HG03045 (cell line): Measurements from ENCODE around the gene MCC.

Experiments used
- ATAC-seq: cut with Tn5 transposase; IDR thresholded peaks from one replicate; pipeline ENCODE4 v1.9.1; 2021; ENCODE audit warnings: mild to moderate bottlenecking, moderate library complexity; ENCODE audit not compliant: unreplicated experiment

The MCC gene

DNA sequence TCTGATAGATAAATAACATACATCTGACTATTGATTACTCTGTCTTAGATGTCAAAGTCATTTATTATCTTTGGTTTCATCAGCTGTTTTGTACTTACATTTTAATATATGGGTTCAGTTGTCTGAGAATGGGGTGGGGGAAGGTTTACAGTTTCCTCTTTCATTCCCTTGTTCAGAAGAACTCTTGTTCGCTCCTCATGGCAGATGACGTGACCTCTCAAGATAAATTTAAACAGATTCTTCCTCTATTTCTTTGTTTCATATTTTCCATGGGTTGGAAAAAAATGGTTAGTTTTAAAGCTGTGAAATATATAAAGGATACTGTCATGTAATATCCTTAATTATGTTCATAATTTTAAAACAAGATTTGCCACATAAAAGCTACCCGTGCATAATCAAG, 114.8 kb downstream of the MCC start:
- no peak for ATAC-seq

- ATAC-seq, result no peak
Observed at GRCh38 chr5:113371721-113372196, 116.5 kb downstream of the MCC start.

GRCh38 chr5:113367586-113367985, 120.7 kb downstream of the MCC start:
- no peak for ATAC-seq

- ATAC-seq, result no peak
Observed at GRCh38 chr5:113364466-113364865, 123.8 kb downstream of the MCC start.

- no peak for ATAC-seq
Observed at GRCh38 chr5:113361701-113362100, 126.6 kb downstream of the MCC start.

DNA sequence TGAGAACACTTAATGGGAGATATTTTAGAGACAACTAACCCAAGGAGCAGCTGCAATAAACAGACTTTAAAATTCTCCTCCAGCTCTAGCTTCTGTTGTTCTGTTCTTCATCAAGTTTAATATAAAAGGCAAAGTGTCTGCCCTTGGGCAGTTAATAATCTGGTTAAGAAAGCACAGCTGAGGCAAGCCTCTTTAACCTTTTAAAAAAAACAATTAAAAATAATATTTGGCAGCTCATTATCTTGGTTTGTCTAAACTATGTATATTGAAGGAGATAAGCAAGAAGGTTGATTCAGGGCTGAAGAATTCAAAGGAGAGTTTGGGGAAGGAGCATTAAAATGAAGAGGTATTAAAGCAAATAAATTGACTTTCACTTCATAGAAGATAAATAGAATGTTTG, 128.8 kb downstream of the MCC start:
- no peak for ATAC-seq

DNA sequence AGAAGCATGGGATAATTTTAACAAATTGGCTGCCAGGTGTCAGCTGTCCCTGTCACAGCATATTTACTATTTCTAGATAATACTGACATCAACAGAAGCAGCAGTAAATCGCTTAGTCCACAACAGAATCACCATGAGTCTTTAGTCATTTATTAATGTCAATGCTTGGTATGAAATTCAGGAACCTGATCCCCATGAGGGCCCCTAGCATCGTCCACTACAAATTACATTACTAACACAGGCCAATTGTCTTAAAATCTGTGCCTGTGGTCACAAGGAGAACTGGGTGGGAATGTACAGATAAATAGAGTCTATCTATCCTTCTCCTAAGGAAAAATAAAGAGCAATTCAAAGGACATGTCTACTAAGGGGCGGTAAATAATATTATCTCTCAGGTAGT, 129.6 kb downstream of the MCC start:
- ATAC-seq, result no peak

- no peak for ATAC-seq
Observed at GRCh38 chr5:113357696-113358476, 130.4 kb downstream of the MCC start.

GRCh38 chr5:113356487-113356886, 131.8 kb downstream of the MCC start:
- no peak for ATAC-seq

- ATAC-seq, result no peak
Observed at GRCh38 chr5:113354055-113354454, 134.2 kb downstream of the MCC start.

DNA sequence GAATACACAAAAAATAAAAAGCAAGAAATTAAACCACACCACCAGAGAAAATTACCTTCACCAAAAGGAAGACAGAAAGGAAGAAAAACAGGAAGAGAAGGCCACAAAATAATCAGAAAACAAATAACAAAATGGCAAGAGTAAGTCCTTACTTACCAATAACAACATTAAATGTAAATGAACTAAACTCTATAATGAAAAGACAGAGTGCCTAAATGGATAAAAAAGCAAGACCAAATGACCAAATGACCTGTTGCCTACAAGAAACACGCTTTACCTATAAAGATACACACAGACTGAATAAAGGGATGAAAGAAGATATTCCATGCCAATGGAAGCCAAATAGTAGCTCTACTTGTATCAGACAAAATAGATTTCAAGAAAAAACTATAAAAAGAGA, 140.7 kb downstream of the MCC start:
- ATAC-seq, result no peak

DNA sequence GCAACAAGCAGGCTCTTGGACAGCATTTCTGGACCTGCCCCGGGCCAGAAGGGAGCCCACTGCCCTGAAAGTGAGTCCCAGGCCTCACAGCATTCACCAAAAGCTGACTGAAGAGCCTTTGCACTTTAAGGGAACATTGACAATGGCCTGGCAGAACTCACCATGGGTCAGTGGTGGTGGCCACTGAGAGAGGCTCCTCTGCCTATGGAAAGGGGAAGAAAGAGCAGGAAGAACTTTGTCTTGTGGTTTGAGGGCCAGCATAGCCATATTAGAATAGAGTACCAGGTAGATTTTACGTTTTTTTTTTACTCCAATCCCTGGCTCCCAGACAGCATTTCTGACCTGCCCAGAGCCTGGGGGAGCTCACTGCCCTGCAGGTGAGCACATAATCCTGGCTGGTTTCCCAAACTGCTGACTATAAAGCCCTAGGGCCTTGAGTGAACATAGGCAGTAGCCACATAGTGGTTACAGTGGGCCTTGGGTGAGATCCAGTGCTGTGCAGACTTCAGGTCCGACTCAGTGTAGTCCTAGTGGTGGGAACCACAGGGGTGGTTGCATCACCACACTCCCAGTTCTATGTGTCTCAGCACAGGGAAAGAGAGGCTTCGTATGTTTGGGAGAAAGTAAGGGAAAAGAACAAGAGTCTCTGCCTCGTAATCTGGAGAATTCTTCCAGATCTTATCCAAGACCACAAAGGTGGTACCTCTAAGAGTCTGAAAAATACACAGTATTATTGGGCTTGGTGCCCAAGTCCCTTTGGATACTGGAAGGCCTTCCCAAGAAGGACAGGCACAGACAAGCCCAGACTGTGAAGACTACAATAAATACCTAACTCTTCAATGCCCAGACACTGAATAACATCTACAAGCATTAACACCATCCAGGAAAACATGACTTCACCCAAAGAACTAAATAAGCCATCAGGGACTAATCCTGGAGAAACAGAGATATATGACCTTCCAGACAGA, 143.0 kb downstream of the MCC start:
- ATAC-seq, result no peak

DNA sequence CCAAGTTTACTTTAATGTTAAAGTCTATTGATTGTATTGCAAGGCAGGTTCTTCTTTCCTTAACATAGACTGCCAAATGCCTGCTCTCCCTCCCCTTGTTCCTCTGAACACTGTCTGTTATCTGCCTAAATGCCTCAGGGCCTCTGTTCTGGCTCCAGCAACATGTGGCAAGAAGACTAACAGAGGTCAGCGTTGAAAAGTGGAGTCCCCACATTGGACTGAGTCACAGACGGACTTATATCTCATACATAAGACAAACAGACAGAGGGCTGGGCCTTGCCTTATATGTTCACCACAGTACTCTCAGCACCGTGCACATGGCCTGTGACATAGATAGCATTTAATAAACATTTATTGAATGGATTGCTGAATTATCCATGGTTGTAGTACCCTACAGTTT, 144.9 kb downstream of the MCC start:
- no peak for ATAC-seq

- ATAC-seq, result no peak
Observed at GRCh38 chr5:113340537-113340936, 147.7 kb downstream of the MCC start.

DNA sequence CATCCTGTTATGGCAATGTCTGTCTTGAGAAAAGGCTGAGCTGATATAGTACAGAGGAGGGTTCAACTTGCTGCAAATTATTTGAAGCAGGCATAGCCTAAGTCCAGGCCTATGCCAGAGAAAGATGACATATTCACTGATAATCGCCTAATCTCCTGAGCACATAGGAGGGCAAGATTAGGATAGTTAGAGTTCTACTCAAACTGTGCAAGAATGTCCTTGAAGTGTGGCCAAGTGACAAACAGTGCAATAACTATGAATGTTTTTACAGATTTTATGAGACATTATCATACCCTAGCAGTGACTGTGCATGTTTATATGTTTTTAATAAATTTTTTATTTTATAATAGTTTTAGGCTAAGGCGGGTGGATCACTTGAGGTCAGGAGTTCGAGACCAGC, 149.6 kb downstream of the MCC start:
- ATAC-seq, result no peak

DNA sequence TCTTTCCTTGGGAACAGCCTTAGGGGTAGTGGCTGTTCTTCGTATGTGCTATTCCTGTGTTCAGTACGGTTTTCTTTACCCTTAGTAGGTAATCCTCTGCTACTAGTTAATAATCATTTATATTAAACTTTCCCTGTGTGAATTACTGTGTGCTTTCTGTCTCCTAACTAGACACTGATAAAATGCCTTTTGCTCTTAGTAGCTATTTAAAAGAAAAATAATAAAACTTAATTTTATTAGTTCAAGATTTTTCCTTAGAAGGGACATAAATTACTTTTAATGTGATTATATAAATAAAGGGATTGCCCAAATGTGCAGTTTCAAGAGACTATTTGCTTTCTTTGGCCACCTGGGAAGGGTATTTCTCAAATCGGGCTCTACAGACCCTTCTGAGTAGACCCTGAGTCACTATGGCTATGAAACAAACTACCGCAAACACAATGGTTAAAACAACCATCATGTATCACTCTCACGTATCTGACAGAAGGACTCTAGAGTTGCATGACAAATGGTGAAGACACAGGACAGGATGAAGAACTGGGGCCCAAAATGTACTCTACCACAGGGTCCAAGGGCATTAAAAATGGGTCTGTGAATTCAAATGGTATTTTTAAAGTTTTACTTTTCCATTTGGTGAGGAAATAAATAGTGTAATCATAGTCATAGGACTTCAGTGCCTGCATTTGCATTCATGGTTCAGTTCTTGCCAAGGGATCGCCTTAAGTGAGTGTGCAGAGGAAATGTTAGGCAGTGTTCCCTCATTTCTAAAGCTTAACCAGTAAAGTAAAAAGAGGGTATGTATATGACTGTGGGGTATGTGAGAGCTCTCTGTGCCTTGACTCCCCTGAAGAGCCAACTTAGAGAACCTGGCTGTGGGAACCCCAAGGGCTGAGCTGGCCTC, 150.5 kb downstream of the MCC start:
- ATAC-seq, result no peak

GRCh38 chr5:113336975-113337374, 151.3 kb downstream of the MCC start:
- no peak for ATAC-seq

DNA sequence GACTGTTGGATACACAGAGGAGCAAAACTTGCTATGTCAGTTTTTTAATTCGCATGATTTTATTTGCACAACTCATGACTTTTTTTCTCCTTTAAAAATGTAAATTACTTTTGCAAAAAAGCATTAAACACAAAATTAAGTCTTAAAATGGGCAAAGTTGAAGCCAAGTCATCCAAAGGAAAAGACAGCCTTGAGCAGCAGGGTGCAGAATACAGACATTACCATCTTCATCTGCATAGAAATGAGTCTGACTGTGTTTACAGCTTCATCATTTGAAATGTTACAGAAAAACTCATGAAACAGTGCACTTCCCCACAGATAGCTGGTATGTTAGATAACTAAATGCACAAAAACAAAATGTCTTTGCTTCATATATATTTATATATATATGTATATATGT, 154.8 kb downstream of the MCC start:
- ATAC-seq, result no peak

DNA sequence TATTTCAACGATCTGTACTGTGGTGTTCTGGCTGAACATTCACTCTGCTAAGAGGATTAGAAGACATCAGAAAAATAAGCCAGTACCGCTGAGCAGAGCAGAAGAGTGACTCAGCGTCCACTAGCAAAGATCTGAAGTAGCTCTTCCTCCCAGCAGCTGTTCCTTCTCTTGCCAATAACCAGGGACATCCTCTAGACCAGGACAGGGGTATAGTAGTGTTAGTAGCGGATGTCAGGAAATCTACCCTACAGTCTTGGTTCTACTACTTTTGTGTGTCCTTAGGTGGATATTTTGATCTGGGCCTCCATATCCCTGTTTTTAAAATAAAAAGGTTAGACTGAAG, 157.1 kb downstream of the MCC start:
- no peak for ATAC-seq

GRCh38 chr5:113330533-113331208, 157.6 kb downstream of the MCC start:
- ATAC-seq, result no peak
